Thoracic aorta (tissue), 2 donors: ENCODE measurements around the gene MYO1E. TPM values are rescaled to one million over a fixed set of nuclear protein-coding genes. Genes with fewer than 3 reads are reported as not detected.

ENCODE experiments used
- ATAC-seq: fragments of 150-250 bp; one replicate; pipeline ENCODE4 v1.8.0; 2017; ENCODE audit warnings: low read depth; ENCODE audit not compliant: insufficient number of reproducible peaks, low FRiP score
- DNase-seq: peaks from one replicate; pipeline ENCODE4 v3.0.0-alpha.2; 2020; ENCODE audit warnings: low spot score
- H3K27ac ChIP-seq, 2 donors: fragments of 200-600 bp; sonication (generic); 1 replicate in 1 of 2; 2 replicates in 1 of 2; pipeline ENCODE4 v1.5.1; 2016; ENCODE audit warnings: mild to moderate bottlenecking in 2 of 2, moderate library complexity in 2 of 2
- H3K27me3 ChIP-seq: fragments of 200-600 bp; sonication (generic); replicated peaks from 2 replicates; pipeline ENCODE4 v1.6.0; 2016; ENCODE audit warnings: mild to moderate bottlenecking; ENCODE audit not compliant: insufficient read depth
- H3K36me3 ChIP-seq: fragments of 200-600 bp; sonication (generic); one replicate; pipeline ENCODE4 v1.5.1; 2016
- H3K4me1 ChIP-seq, 2 donors: fragments of 200-600 bp; sonication (generic); 1 replicate in 1 of 2; 2 replicates in 1 of 2; pipeline versions ENCODE4 v1.5.1 to v1.6.0; 2016; ENCODE audit warnings: low read depth in 2 of 2, mild to moderate bottlenecking in 1 of 2; ENCODE audit not compliant: control insufficient read depth in 1 of 2
- H3K4me3 ChIP-seq: fragments of 200-600 bp; sonication (generic); 2 replicates; pipeline ENCODE4 v1.5.1; 2016; ENCODE audit warnings: mild to moderate bottlenecking
- H3K9me3 ChIP-seq: fragments of 200-600 bp; sonication (generic); 2 replicates; pipeline ENCODE4 v1.5.1; 2016
- total RNA-seq, 2 donors: library from RNA; depleted of rRNA; stranded (reverse); fragments of >200 nt; gene quantifications; one replicate each; pipeline versions ENCODE4 v1.1.0 to v1.2.3, GENCODE V29; 2016
- TF ChIP-seq, protein P1 (sequence below): fragments of 200-600 bp; sonication (generic); IDR thresholded peaks from one replicate; pipeline ENCODE4 v1.5.1; 2019; ENCODE audit warnings: antibody characterized with exemption

The MYO1E gene
- total RNA-seq, 2 donors from 2014 or later, result 56.2 to 121 TPM

DNA sequence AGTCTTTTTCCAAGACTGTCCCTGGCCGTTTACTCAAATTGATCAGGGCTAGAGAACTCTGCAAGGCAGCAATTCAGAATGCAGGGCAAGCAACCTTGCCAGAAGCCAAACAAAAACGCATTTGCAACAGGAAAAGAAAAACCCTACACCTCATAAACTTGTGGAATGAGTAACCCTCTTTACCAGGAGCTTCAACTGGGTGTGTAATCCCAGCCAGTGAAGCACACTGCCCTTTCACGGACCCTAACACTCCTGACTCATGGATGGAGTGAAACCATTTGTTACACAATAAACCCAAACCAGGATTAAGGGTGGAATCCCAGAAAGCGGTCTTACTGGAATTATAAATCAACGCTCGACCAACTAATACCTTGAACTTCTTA is 180.8 kb downstream of the MYO1E start:
- Histone ChIP-seq H3K36me3 (peaks cover 43% of the 10 kb centered on the region), H3K4me1 (no peaks in the 10 kb centered on the region)
- no peak for ATAC-seq

DNA sequence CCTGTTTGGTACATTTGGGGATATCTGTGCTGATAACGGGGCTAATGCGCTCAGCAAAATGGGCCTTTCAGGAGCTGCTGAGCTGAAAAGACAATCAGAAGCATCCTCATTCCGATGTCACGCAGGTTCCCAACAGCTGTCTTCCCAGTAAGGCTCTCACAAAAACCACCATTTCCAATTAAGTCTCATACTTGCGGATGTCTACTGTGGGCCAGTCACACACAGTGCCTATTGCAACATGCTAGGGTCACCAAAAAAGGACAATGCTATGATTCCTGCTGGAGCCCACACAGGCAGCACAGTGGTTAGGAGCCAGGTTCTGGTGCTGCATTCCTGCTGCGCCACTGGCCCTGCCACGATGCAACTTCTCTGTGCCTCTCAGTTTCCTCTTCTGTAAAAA is 182.4 kb downstream of the MYO1E start:
- no peak overlapping the region for H3K27ac ChIP-seq
- no peak for DNase-seq
- TF ChIP-seq, protein P1, sequence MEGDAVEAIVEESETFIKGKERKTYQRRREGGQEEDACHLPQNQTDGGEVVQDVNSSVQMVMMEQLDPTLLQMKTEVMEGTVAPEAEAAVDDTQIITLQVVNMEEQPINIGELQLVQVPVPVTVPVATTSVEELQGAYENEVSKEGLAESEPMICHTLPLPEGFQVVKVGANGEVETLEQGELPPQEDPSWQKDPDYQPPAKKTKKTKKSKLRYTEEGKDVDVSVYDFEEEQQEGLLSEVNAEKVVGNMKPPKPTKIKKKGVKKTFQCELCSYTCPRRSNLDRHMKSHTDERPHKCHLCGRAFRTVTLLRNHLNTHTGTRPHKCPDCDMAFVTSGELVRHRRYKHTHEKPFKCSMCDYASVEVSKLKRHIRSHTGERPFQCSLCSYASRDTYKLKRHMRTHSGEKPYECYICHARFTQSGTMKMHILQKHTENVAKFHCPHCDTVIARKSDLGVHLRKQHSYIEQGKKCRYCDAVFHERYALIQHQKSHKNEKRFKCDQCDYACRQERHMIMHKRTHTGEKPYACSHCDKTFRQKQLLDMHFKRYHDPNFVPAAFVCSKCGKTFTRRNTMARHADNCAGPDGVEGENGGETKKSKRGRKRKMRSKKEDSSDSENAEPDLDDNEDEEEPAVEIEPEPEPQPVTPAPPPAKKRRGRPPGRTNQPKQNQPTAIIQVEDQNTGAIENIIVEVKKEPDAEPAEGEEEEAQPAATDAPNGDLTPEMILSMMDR, result no peak
- H3K9me3 ChIP-seq, result no peaks in the 10 kb centered on the region
- no peak overlapping the region for H3K4me3 ChIP-seq
- no peak for ATAC-seq
- H3K4me1 ChIP-seq, result no peaks in the 10 kb centered on the region
- peaks cover 42% of the 10 kb centered on the region for H3K36me3 ChIP-seq
- H3K27me3 ChIP-seq, result no peaks in the 10 kb centered on the region

More for the DNA sequence above, 180.8 kb downstream of the MYO1E start:
- H3K27ac ChIP-seq, result no peak overlapping the region
- no peaks in the 10 kb centered on the region for H3K9me3 ChIP-seq
- no peak for DNase-seq
- TF ChIP-seq, protein P1, result no peak
- no peak overlapping the region for H3K4me3 ChIP-seq
- no peaks in the 10 kb centered on the region for H3K27me3 ChIP-seq

DNA sequence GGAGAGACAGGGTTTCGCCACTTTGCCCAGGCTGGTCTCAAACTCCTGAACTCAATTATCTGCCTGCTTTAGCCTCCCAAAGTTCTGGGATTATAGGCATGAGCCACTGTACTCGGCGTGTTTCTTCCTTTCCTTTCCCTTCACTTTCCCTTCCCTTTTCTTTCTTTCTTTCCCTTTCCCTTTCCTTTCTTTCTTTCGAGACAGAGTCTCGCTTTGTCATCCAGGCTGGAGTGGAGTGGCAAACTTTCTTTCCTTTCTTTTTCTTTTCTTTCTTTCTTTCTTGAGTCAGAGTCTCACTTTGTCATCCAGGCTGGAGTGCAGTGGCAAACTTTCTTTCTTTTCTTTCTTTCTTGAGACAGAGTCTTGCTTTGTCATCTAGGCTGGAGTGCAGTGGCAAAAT is 183.4 kb downstream of the MYO1E start:
- H3K27me3 ChIP-seq, result no peaks in the 10 kb centered on the region
- H3K4me3 ChIP-seq, result no peak overlapping the region
- TF ChIP-seq, protein P1, result no peak
- H3K27ac ChIP-seq, result no peak overlapping the region
- ATAC-seq (no peak), DNase-seq (no peak)
- H3K9me3 ChIP-seq, result no peaks in the 10 kb centered on the region
- no peaks in the 10 kb centered on the region for H3K4me1 ChIP-seq
- peaks cover 32% of the 10 kb centered on the region for H3K36me3 ChIP-seq

DNA sequence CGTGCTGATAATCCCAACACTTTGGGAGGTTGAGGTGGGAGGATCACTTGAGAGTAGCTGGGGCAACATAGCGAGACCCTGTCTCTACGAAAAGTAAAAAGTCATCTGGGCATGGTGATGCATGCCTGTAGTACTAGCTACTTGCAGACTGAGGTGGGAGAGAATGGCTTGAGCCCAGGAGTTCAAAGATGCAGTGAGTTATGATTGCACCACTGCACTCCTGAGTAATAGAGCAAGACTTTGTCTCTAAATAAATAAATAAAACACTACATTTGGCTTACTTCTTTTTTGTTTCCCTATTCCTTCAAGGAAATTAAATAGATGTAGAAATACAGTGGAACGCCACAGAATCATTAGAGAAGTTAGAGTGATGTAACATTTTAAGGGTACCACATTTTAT is 186.2 kb downstream of the MYO1E start:
- peaks cover 4% of the 10 kb centered on the region for H3K9me3 ChIP-seq
- no peaks in the 10 kb centered on the region for H3K27me3 ChIP-seq
- TF ChIP-seq, protein P1, result no peak
- no peak overlapping the region for H3K4me3 ChIP-seq
- peaks cover 34% of the 10 kb centered on the region for H3K36me3 ChIP-seq
- ATAC-seq (no peak), DNase-seq (no peak)
- no peak overlapping the region for H3K27ac ChIP-seq
- no peaks in the 10 kb centered on the region for H3K4me1 ChIP-seq

DNA sequence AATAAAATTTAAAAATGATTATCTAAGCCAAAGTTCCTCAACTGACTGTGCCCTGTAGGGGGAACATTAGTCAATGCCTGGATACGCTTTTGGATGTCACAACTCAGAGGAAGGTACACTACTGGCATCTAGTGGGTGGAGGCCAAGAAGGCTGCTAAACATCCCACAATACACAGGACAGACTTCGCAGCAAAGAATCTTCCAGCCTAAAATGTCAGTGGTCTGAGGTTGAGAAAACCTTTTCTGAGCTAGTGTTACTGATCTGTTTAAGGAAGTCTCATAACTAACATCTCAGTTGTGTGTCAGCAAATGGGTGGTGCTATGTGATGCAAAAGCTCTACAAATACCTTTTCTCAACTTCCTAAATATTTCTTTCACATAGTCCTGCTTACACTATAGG is 186.9 kb downstream of the MYO1E start:
- peaks cover 37% of the 10 kb centered on the region for H3K36me3 ChIP-seq
- DNase-seq (no peak), ATAC-seq (no peak)
- H3K4me1 ChIP-seq, result no peaks in the 10 kb centered on the region
- no peak overlapping the region for H3K27ac ChIP-seq
- no peak overlapping the region for H3K4me3 ChIP-seq
- no peaks in the 10 kb centered on the region for H3K27me3 ChIP-seq
- TF ChIP-seq, protein P1, result no peak
- H3K9me3 ChIP-seq, result peaks cover 4% of the 10 kb centered on the region
